Measurements from ENCODE around the gene RASSF5. TPM values are rescaled to one million over a fixed set of nuclear protein-coding genes. Genes with fewer than 3 reads are reported as not detected.

The RASSF5 gene
- total and polyA plus RNA-seq, 10 of the 15 experiments (the other 5 are each of a cell fraction or from before 2014, with no cell fraction given): 14.0 to 89.6 (median 68.9) TPM

DNA sequence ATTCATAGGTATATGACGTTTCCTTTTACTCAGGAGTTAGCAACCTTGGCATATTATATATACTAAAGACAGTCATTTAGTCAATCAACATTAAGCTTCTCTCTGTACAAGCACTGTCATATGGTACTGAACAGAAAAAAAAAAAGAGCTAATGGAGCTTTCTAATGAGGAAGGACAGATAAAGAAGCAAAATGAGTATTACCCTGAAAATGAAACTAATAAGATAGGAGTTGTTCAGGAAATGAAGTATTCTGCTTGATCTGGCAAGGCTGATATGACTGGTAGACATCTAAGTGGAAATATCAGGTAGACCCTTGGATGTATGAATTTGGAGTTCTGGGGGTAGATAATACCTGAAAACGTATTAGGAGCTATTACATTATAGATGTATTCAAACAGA lies 41.4 kb upstream of the RASSF5 start (continued):
- TF ChIP-seq SREBF1 (IDR thresholded peaks at IDR 0.05; ENCODE audit: low read length) (peak; percentile 27; the same call in 1 of the 2 replicates), ZNF384 (IDR thresholded peaks at IDR 0.05; ENCODE audit: borderline replicate concordance, low read depth, low read length) (peak; percentile 38; the same call in 1 of the 2 replicates), ETV6 (conservative IDR thresholded peaks at IDR 0.05 in 1 of 2, IDR thresholded peaks at IDR 0.05 in 1 of 2; ENCODE audit: borderline replicate concordance in 1 of 2, low read depth in 1 of 2) (peak in 1 of 2 experiments; percentile 69; a peak in 1 of 4 replicates)

- Histone ChIP-seq H3K4me1 (ENCODE audit: control insufficient read depth, insufficient read depth, low read length) (peaks cover 55% of the 10 kb centered on the region), H3K4me3 (no peak overlapping the region), H3K9ac (ENCODE audit: control insufficient read depth, insufficient read depth, low read length) (no peak overlapping the region), H4K20me1 (ENCODE audit: control insufficient read depth, insufficient read depth) (no peaks in the 10 kb centered on the region), H3K4me2 (ENCODE audit: control insufficient read depth, insufficient read depth) (no peak overlapping the region), H3K79me2 (ENCODE audit: control insufficient read depth, insufficient read depth, low read length) (peaks cover 23% of the 10 kb centered on the region), H2AFZ (ENCODE audit: control insufficient read depth, low read depth, low read length) (no peak overlapping the region), H3K27ac (ENCODE audit: control insufficient read depth, insufficient read depth) (no peak overlapping the region), H3K36me3 (ENCODE audit: control insufficient read depth in 2 of 2, insufficient read depth in 2 of 2, low read length in 1 of 2) (no peaks in the 10 kb centered on the region), H3K27me3 (replicated peaks in 1 of 2; ENCODE audit: control insufficient read depth in 2 of 2, insufficient read depth in 2 of 2, low read length in 1 of 2) (no peaks in the 10 kb centered on the region), H3K9me3 (replicated peaks; ENCODE audit: control insufficient read depth, insufficient read depth, low read length) (no peaks in the 10 kb centered on the region)
- ChIA-PET RAD21 (ENCODE audit: unreplicated experiment) (interaction anchor here (1.2 to 3.3 kb wide), 3 partner anchors 12 to 88 kb away, joined by 3 to 22 read pairs (median 3); no protein-coding TSS in a partner anchor), POLR2A (interaction anchor here (0.7 to 0.8 kb wide), 2 partner anchors 28 to 216 kb away, joined by 3 read pairs; no protein-coding TSS in a partner anchor), CTCF (interaction anchor here (0.6 to 1.5 kb wide), 8 partner anchors 13 to 195 kb away, joined by 3 to 10 read pairs (median 3); no protein-coding TSS in a partner anchor), SMC1A (ENCODE audit: uncharacterized antibody, unreplicated experiment) (interaction anchor here (0.9 to 7.0 kb wide), 4 partner anchors 12 to 197 kb away, joined by 3 to 70 read pairs (median 3); no protein-coding TSS in a partner anchor)
- ATAC-seq (no peak), FAIRE-seq (no peak), DNase-seq (ENCODE audit: low read depth, low spot score) (no peak)
- 59% methylated on average over 15 of the region's 15 CpGs for WGBS (ENCODE audit: insufficient coverage, insufficient replicate concordance, low lambda C conversion rate, missing lambda C conversion rate)
- TF ChIP-seq EGR1 (IDR thresholded peaks at IDR 0.05; ENCODE audit: borderline replicate concordance in 1 of 2, low read depth in 2 of 2, low read length in 2 of 2) (0 out of 3 replicates have a peak, but pooled peaks of 1 of the 2 experiments have one; percentile 7), HDGF (IDR thresholded peaks at IDR 0.05) (peak; percentile 55; the same call in 1 of the 2 replicates), NRF1 (conservative IDR thresholded peaks at IDR 0.05; ENCODE audit: low read depth, low read length) (no peak), RELA (IDR thresholded peaks at IDR 0.05; ENCODE audit: borderline replicate concordance, partially characterized antibody) (no peak), RFX5 (IDR thresholded peaks at IDR 0.05; ENCODE audit: low read depth, low read length) (no peak)
- TF ChIP-seq, protein P1, sequence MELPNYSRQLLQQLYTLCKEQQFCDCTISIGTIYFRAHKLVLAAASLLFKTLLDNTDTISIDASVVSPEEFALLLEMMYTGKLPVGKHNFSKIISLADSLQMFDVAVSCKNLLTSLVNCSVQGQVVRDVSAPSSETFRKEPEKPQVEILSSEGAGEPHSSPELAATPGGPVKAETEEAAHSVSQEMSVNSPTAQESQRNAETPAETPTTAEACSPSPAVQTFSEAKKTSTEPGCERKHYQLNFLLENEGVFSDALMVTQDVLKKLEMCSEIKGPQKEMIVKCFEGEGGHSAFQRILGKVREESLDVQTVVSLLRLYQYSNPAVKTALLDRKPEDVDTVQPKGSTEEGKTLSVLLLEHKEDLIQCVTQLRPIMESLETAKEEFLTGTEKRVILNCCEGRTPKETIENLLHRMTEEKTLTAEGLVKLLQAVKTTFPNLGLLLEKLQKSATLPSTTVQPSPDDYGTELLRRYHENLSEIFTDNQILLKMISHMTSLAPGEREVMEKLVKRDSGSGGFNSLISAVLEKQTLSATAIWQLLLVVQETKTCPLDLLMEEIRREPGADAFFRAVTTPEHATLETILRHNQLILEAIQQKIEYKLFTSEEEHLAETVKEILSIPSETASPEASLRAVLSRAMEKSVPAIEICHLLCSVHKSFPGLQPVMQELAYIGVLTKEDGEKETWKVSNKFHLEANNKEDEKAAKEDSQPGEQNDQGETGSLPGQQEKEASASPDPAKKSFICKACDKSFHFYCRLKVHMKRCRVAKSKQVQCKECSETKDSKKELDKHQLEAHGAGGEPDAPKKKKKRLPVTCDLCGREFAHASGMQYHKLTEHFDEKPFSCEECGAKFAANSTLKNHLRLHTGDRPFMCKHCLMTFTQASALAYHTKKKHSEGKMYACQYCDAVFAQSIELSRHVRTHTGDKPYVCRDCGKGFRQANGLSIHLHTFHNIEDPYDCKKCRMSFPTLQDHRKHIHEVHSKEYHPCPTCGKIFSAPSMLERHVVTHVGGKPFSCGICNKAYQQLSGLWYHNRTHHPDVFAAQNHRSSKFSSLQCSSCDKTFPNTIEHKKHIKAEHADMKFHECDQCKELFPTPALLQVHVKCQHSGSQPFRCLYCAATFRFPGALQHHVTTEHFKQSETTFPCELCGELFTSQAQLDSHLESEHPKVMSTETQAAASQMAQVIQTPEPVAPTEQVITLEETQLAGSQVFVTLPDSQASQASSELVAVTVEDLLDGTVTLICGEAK (IDR thresholded peaks at IDR 0.05; ENCODE audit: borderline replicate concordance): no peak
- no TSS peak for BruUV-seq (replicated peaks)
- in situ Hi-C loops (cut with MboI): no loop called here
- intact Hi-C loops (cut with micrococcal nuclease; ENCODE audit: unreplicated experiment): no loop called here
Measured at GRCh38 chr1:206466840-206467649, 40.3 kb upstream of the RASSF5 start.
